HG02678 (cell line): ENCODE data around the gene OR2AG2.
"Not testable (repeated sequence)": the region's sequence is repeated elsewhere in the genome, so short reads cannot be mapped to it uniquely, and the experiment has no call there.

Experiments used
- ATAC-seq: cut with Tn5 transposase; IDR thresholded peaks from one replicate; pipeline ENCODE4 v1.9.1; 2021; ENCODE audit warnings: mild to moderate bottlenecking, moderate library complexity; ENCODE audit not compliant: unreplicated experiment

The OR2AG2 gene, protein sequence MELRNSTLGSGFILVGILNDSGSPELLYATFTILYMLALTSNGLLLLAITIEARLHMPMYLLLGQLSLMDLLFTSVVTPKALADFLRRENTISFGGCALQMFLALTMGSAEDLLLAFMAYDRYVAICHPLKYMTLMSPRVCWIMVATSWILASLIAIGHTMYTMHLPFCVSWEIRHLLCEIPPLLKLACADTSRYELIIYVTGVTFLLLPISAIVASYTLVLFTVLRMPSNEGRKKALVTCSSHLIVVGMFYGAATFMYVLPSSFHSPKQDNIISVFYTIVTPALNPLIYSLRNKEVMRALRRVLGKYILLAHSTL

DNA sequence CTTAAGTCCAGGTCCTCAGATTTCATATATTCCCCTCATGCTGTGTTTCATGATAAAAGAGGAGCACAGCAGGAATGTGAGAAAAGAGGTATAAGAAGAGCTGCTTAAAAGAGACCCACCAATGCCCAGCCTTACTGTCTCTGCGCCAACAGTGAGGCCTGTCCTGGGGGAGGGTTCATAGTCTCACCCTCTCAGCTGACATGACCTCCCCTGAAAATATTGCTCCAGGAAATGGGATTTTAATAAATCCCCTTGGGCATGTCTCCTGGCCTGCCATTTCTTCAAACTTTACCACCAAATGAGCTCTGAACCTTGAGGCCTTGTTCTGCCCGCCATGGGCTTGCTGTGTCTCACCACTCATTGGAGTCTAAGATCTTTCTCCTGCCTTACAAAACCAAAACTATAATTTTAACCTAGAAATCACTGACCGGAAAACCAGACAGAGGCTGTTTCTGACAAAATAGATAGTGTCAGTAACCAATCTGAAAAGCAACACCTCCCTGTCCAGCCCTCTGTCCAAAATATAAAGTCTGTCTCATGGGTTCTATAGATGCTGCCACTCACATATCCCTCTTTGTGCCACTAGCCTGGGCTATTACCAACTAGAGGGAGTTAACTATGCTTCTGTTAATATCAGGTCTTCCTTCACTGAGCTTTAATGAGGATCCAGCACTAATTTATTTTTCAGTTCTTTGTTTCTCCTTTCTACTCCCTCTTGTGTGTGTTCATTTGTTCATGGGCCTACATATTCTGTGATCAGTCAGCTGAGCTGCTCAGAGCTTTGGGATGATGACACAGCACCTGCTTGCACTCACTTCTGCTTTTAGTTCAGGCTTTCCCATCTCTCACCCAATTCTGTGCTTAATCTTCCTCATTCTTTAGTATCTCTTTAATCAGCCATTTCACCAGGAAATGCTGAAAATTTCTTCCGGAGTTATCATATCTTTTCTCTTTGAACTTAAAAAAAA, at the start of gene OR2AG2:
TSS of gene OR2AG2 (minus strand) at position 51 of the 968 bp plus-strand sequence. CDS start 3,019 bp downstream, outside the sequence.
- ATAC-seq, result peak; percentile 87

DNA sequence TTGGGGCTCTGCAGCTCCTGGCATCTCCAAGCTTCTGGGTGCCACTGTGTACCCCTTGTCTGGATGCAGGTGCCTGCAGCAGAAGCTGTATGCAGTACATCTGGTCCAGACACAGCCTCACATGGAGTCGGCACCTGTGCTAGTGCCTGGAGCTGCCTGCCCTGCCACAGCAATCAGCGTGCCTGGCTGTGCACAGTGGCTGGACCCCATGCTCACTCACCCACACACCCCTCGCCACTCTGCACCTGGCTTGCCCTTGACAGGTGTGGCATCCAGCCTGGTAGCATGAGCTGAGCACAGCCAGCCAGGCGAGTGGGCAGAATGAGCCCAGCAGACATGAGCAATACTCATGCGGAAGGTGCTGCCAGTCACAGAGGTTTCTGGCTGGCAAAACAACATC, 47.2 kb upstream of the OR2AG2 start:
- no peak for ATAC-seq

DNA sequence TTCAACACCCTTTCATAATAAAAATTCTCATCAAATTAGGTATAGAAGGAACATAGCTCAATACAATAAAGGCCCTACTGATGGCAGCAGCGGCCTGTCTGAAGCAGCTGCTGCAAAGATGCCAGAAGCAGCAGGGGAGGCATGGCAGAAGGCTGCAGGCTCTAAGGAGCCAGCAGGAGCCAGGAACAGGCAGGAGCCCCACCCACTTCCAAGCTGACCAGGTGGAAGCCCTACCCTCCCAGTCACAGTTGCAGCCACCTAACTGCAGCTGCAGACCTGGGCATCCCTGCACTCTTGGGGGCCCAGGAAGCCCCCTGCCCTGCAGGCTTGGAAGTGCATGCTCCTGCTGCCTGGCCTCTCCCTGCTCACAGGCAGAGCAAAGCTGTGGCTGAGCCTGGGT, 45.9 kb upstream of the OR2AG2 start:
- no peak for ATAC-seq

DNA sequence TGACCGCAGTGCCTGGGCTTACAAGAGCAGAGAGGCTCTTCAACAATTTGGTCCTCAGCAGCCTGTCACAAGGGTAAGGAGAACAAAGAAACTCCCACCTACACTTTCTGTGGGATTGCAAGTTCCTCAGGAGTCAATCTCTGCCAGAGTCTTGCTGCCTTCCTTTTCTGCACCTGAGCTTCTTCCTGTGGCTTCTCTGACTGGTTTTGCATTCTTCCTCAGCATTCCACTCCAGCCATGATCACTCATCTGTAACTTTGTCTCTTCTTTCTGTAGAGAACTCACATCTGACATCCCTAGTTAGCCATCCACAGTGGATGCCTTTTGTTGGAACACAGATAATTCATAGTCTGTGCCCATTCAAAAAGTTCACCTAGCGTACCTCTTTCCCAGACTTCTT, 41.9 kb upstream of the OR2AG2 start:
- no peak for ATAC-seq

DNA sequence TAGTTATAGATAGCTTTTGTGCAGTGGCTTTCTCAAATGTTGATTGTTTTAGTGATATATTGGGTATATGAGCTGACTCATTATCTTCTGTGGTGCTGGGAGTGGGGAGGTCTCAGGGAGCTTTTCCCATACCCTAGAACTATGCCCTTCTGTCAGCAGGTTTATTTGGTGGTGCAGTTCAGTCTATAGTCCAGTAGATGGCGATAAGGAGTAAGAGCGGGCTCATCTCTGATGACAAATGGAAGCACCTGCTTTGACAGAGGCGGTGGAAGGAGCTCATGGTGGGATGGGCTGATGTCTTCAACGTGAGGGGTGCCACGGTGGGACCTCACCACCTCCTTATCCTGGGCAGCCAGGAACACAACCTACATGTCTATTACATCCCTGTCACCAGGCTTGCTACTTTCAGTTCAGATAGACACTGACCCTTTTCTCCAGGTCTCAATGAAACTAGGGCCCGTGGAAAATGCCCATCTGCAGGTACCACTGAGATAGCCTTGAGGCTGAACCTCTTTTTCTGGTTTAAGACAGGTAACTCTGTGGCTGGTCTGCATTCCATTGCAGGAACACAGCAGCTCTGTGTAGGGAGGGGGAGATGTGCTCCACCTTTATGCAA, 40.7 kb upstream of the OR2AG2 start:
- peak; percentile 92 for ATAC-seq

DNA sequence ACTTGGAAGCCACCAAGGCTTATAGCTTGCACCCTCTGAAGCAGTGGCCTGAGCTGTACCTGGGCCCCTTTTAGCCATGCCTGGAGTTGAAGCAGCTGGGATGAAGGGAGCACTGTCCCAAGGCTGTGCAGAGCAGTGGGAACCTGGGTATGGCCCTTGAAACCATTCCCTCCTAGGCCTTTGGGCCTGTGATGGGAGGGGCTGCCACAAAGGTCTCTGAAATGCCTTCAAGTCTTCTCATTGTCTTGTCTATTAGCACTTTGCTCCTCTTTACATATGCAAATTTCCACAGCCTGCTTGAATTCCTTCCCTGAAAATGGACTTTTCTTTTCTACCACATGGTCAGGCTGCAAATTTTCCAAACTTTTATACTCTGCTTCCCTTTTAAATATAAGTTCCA, 29.3 kb upstream of the OR2AG2 start:
- not testable (repeated sequence) for ATAC-seq

DNA sequence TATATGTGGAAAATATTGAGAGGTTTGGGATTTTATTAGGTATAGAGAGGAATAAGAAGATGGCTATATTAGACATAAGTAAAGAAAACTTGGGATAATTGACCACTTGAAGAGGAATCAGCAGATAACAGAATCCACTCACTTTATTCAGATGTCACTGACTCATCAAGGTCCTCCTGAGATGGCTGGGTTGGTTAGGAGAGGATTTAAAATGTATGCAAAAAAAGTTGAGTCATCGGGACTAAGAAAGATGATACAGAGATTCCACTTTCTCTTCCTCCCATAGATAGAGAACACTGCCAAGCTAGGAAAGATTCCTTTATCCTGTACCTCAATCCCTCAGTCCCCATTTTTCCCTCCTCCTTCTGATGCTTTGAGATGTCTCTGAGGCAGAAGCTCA, 27.6 kb upstream of the OR2AG2 start, which contains the start of gene OR6A2:
TSS of gene OR6A2 (minus strand) at position 288 of the 400 bp plus-strand sequence. CDS start 3,981 bp downstream, outside the sequence.
- ATAC-seq, result no peak

DNA sequence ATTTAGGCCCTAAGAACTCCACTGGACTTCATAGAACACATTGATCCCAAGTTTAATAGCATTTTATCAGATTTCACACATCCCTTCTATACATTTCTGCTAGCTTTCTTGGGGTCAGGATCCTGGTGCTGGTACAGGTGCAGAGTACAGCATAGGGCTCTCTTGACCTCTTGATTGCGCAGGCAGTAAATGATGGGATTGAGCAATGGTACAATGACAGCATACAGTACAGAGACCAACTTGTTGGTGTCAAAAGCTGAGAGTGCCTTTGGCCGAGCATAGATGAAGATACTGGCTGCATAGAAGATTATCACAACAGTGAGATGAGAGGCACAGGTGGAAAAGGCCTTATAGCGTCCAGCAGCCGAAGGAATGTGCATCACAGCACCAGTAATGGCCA, 22.9 kb upstream of the OR2AG2 start:
- ATAC-seq, result no peak

DNA sequence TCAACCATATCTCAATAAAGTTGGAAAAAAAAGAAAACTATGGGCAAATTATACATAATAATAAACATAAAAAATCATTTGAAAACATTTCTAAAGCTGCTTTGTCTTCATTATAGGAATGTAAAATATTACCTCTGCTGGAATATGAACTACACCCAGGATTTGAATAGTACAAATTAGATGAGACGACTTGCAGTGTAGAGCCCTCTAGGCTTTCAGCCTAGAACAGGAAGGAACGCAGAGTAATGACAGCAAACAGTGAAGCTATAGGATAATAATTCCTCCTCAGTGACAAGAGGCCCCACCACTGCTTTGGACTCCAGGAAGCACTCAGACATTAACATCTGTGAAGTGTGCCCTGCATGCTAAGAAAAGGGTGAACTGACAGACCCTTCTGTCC, 18.8 kb upstream of the OR2AG2 start:
- no peak for ATAC-seq

DNA sequence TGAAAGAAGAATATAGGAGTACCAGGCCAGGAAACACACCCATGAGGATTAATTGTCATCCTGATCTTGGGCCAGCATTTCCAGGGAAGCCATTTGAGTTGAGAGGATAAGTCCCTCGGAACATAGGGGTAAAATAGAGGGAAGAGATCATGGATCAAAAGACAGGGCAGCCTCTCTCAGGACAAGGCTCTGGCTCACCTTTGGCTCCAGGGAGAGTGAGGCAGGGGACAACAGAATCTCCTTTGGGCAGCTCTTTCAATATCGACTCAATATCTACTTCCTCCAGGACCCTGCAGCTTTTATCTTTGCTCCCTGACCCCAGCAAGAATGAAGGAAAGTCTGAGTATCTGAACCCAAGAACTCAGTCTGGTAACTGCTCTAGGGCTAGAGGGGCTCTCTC, 10.9 kb upstream of the OR2AG2 start, which contains the start of gene OR2AG1:
TSS of gene OR2AG1 (plus strand) at position 301 of the 400 bp plus-strand sequence. CDS start 2,018 bp downstream, outside the sequence.
- no peak for ATAC-seq

DNA sequence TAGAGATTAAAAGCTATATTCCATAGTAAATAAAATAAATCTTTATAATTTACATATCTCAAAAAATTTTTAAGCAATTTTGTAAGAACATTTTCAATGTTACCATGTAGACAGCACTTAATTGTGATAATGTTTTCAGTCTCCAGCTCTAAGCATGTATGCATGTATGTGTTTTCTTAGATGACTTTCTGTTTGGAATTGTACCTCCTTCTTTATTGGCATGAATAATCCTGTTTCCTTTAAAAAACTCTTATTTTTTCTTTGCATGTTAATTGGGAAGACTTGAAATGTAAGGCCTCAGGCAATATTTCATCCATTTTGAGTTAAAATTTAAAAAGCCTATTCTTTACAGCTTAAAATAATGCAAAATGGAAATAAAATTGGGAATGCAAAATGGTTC, 9.1 kb upstream of the OR2AG2 start:
- no peak for ATAC-seq

DNA sequence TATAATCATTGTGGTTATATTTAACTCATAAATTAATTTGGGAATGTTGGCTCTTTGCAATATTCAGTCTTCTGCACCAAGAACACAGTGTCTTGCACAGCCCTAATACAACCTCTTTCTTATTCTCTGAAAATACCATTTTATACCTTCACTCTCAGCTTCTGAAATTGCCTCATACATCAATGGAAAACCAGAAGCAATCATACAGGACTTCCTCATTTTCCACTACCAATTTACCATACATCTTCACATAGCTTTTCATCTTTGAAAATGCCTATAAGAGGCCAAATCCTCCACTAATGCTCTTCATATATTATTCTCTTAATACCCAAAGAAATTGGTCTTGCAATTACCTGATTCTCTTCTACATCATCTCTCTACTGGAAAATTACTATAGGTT, 6.7 kb upstream of the OR2AG2 start:
- no peak for ATAC-seq

DNA sequence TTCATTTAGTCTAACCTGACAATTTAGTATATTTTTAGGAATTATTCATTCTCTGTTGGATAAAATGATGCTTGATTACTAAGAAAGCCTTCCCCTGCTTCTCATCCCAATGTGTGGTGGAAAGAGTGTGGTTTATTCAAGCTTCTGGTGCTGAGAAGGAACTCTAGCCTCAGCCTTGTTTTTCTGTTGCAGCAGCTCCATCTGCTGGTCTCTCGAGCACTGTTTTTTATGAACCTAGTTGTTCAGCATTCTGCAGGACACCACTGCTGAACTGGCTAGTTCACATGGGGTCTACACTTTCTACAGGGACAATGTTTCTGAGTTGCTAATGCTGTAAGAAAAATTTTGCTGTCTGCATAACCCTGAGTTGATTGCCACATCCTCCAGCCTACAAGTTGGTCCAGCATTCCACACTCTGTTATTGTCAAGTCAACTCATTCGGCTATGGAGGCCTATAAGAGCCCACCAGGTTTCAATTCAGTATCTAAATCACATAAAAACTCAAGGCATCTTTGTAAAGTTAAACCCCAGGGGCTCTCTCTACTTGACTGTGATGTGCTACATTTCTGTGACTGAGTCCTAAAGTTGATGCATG, 14.3 kb downstream of the OR2AG2 start:
- ATAC-seq, result peak; percentile 84

DNA sequence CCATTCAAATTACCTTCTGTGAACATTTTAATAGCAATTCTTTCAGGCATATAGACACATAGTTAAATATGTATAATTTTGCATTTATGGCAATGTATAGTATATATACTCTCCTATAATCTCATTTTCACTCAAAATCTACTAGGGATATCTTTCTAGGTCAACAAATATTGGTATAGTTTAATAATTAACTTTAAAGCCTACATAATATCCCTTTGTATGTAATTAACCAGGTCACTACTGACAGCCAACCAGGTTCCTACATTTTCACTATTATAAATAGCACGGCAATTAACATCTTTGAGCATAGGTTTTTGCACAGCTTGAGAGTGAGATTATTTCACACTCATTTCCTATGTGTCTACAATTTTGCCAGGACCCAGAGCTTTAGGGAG, 15.8 kb downstream of the OR2AG2 start:
- no peak for ATAC-seq

DNA sequence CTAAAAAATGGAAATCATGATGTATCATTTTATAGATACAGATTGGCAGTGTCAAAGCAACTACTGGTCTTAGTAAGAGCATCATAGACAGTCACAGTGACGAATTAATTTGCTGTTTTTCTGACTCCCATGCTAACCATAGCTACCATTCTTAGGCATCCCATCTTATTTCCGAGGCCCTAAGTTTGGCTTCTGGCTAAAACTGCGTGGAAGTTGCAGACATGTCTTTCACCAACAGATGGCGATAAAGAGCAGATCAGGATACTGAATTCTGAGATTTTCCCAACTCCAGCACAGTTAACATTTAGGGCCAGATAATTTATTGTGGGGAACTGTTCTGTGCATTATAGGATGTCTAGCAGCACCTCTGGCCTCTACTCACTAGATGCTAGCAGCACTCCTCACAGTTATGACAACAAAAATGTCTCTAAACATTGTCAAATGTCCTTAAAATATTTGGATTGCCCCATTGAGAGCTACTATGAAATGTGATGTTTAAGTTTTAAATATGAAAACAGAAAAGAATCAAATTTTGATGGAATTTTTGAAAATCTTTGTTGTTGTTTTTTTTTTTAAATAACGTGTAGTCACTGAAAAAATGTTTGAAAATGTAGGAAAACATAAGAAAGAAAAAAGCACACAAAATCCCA, 16.3 kb downstream of the OR2AG2 start:
- ATAC-seq, result no peak

DNA sequence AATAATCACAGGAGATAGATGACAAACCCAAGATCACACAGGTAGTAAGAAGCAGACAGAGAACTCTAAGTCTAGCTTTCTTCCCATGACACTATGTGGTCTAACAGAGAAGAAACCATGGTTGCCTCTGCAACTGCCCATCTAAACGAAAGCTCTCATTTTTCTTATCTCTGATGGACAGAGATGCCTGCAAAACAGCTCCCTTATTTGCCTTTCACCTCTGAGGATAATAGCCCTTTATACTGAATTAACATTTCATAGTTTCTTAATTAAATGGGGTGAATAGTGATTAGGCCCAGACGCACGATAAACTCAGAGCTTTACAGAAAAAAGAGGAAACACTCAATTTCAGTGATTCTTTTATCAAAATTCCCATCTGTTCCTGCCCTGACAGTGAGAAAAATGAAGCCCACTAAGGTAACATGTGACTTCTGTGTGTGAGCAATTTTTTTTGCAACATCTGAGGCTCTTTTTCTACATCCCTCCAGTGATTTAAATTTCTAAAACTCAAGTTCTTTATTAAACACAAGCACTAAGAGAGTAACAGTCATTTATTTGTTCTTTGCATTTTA, 24.6 kb downstream of the OR2AG2 start:
- ATAC-seq, result no peak

DNA sequence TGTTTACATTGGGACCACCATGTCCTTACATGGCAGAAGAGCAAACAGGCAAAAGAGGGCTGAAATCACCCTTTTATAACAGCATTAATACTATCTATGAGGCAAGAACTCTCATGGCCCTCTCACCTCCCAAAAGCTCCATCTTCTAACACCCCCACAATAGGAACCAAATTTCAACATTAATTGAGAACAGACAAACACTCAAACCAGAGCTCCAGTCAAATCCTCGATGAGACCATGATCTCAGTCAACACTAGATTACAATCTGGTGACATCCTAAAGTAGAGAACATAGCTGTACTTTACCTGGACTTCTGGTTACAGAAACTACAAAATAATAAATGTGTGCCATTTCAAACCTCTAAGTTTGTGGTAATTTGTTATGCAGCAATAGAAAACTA, 25.1 kb downstream of the OR2AG2 start:
- ATAC-seq, result no peak

DNA sequence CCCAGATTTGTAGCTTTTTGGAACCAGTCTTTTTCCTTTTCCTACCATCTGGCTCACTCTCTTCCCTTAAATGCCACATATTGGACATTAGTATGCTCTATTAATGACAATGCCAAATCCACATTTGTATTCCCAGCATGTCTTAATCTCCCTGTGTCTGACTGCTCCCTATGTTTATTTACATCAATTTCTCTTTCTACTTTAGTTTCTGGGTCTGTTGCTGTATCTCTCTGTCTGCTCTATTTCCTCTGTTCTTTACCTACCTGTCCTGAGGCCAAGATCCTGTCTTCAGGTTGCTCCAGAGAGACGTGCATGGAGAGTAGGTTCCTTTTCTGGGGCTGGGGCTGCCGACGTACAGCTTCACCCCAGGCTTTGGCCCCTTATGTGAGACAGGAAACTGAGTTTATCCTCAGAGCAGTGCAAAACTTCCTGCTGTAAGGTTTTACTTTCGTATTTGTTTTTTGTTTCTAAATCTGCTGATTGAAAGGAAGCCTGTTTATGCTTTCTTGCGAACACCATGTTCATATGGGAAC, 25.6 kb downstream of the OR2AG2 start:
- peak; percentile 81 for ATAC-seq

DNA sequence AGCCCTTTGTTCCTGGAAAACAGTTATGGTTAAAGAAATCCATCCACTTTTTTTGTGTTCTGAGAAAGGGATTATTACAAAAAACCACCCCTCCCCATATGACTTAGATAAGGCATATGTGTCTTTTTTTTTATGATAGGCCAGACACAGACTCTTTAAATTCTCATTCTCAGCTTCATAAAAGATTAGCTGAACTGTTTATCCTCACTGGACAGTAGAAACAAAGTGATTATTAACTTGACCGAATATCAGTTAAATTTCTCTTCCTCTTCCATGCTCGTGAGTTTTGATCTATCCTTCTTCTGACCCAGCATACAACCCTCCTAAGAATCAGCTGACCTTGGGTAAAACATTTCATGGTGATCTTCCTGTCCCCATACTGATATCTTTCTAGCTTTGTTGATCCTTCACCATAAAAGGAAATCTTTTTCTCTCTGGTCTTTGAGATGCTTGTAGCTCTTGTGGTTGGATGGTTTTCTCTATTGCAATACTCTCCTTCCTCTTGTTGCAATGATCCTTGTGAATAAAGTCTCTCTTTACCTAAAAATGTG, 26.2 kb downstream of the OR2AG2 start:
- ATAC-seq, result peak; percentile 54
